KMS-11 (cell line): ENCODE measurements around the gene FUOM.

ENCODE experiments used
- H2AFZ ChIP-seq: fragments of 200-600 bp; sonication (generic); 2 replicates; pipeline ENCODE4 v1.6.1; 2016; ENCODE audit warnings: antibody characterized with exemption, mixed run types, low read depth
- H3K27ac ChIP-seq: fragments of 200-600 bp; sonication (generic); 2 replicates; pipeline ENCODE4 v1.6.1; 2016; ENCODE audit warnings: mild to moderate bottlenecking, mixed run types
- H3K27me3 ChIP-seq: fragments of 200-600 bp; sonication (generic); 2 replicates; pipeline ENCODE4 v1.6.1; 2017; ENCODE audit warnings: mild to moderate bottlenecking, low read depth, mixed run types, moderate library complexity; ENCODE audit not compliant: insufficient read depth
- H3K36me3 ChIP-seq: fragments of 200-600 bp; sonication (generic); 2 replicates; pipeline ENCODE4 v1.6.1; 2017; ENCODE audit warnings: mild to moderate bottlenecking, mixed run types; ENCODE audit not compliant: insufficient read depth
- H3K4me1 ChIP-seq: fragments of 200-600 bp; sonication (generic); 2 replicates; pipeline ENCODE4 v1.6.1; 2016; ENCODE audit warnings: mild to moderate bottlenecking, low read depth, mixed run types; ENCODE audit not compliant: poor library complexity, severe bottlenecking
- H3K4me2 ChIP-seq: fragments of 200-600 bp; sonication (generic); 2 replicates; pipeline ENCODE4 v1.7.0; 2016; ENCODE audit warnings: mild to moderate bottlenecking, mixed run types
- H3K4me3 ChIP-seq: fragments of 200-600 bp; sonication (generic); IDR thresholded peaks from 2 replicates; pipeline ENCODE4 v1.6.1; 2017; ENCODE audit warnings: low read depth, low read length, mixed read lengths; ENCODE audit not compliant: insufficient read depth
- H3K79me2 ChIP-seq: fragments of 200-600 bp; sonication (generic); 2 replicates; pipeline ENCODE4 v1.6.1; 2016; ENCODE audit warnings: low read depth, mixed run types; ENCODE audit not compliant: insufficient read depth
- H3K9ac ChIP-seq: fragments of 200-600 bp; sonication (generic); 2 replicates; pipeline ENCODE4 v1.6.1; 2016; ENCODE audit warnings: mild to moderate bottlenecking, mixed run types
- H4K20me1 ChIP-seq: fragments of 200-600 bp; sonication (generic); 2 replicates; pipeline ENCODE4 v1.6.1; 2016; ENCODE audit warnings: mild to moderate bottlenecking, mixed run types; ENCODE audit not compliant: insufficient read depth
- TF ChIP-seq, protein P1 (sequence below): fragments of 200-600 bp; sonication (generic); conservative IDR thresholded peaks from 2 replicates; pipeline ENCODE4 v1.6.1; 2017; ENCODE audit warnings: low read depth, mild to moderate bottlenecking, antibody characterized with exemption, low read length, moderate library complexity, mixed read lengths

FUOM gene

GRCh38 chr10:133351408-133352318, 6.2 kb downstream of the FUOM start:
- Histone ChIP-seq H3K4me1 (no peaks in the 10 kb centered on the region), H3K36me3 (no peaks in the 10 kb centered on the region), H2AFZ (no peak overlapping the region), H3K9ac (no peak overlapping the region), H3K27ac (no peak overlapping the region), H4K20me1 (no peaks in the 10 kb centered on the region), H3K27me3 (no peaks in the 10 kb centered on the region), H3K4me3 (no peak overlapping the region), H3K79me2 (no peaks in the 10 kb centered on the region), H3K4me2 (no peak overlapping the region)
- TF ChIP-seq, protein P1, sequence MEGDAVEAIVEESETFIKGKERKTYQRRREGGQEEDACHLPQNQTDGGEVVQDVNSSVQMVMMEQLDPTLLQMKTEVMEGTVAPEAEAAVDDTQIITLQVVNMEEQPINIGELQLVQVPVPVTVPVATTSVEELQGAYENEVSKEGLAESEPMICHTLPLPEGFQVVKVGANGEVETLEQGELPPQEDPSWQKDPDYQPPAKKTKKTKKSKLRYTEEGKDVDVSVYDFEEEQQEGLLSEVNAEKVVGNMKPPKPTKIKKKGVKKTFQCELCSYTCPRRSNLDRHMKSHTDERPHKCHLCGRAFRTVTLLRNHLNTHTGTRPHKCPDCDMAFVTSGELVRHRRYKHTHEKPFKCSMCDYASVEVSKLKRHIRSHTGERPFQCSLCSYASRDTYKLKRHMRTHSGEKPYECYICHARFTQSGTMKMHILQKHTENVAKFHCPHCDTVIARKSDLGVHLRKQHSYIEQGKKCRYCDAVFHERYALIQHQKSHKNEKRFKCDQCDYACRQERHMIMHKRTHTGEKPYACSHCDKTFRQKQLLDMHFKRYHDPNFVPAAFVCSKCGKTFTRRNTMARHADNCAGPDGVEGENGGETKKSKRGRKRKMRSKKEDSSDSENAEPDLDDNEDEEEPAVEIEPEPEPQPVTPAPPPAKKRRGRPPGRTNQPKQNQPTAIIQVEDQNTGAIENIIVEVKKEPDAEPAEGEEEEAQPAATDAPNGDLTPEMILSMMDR: no peak

DNA sequence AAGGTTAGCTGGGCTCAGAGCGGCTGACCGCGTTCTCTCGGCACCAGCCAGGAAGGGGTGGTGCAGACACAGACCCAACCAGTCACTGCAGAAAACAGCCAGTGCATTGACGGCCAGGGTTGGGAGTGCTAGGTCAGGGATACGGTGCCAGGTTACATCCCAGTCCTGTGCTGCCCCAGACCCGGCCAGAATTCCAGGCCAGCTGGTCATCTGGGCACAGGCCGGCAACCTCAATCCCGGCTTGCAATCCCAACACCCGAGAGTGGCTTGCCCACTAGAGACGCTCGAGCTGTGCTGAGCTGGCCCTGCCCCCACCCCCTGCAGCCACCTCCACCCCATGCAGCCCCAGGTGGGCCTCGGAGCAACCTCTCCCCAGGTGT, 6.9 kb downstream of the FUOM start:
- no peak overlapping the region for H3K4me2 ChIP-seq

DNA sequence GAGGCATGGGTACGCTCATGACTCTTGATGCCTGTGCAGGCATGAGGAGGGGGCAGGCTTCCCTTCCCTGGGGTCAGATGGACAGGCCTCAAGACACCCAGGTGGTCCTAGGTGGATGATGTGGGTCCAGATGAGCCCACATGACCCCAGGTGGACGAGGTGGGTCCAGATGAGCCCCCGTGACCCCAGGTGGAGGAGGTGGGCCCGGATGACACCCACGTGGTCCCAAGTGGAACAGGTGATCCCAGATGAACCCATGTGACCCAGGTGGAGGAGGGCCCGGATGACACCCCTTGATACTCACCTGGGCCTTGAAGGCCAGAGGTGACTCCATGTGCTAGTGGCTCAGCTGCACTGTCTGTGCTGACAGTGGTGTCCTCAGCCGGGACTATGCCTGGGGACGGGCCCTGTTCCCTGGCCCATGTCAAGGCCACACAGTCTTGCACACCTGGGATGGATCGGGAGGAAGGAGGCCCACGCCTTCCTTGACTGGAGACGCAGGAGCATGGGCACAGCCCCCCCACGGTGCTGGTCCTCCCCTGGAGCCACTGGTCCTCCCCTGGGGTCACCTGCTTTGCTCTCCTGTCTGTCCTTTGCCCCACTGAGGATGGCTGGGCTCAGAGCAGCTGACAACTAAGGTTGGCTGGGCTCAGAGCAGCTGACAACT, 7.4 kb downstream of the FUOM start:
- Histone ChIP-seq H3K27ac (no peak overlapping the region), H3K36me3 (no peaks in the 10 kb centered on the region), H3K4me3 (no peak overlapping the region), H3K79me2 (no peaks in the 10 kb centered on the region), H3K4me1 (no peaks in the 10 kb centered on the region), H2AFZ (no peak overlapping the region), H4K20me1 (no peaks in the 10 kb centered on the region), H3K4me2 (no peak overlapping the region), H3K27me3 (no peaks in the 10 kb centered on the region; the same call in 1 of the 2 replicates), H3K9ac (no peak overlapping the region)
- TF ChIP-seq, protein P1: no peak

More for the DNA sequence above, 6.9 kb downstream of the FUOM start:
- H3K4me1 ChIP-seq: no peaks in the 10 kb centered on the region
- no peaks in the 10 kb centered on the region; the same call in 1 of the 2 replicates for H3K27me3 ChIP-seq
- no peaks in the 10 kb centered on the region for H3K79me2 ChIP-seq
- no peak overlapping the region for H3K4me3 ChIP-seq
- no peak overlapping the region for H3K27ac ChIP-seq
- H3K9ac ChIP-seq: no peak overlapping the region
- no peak overlapping the region for H2AFZ ChIP-seq
- H4K20me1 ChIP-seq: no peaks in the 10 kb centered on the region
- H3K36me3 ChIP-seq: no peaks in the 10 kb centered on the region
- TF ChIP-seq, protein P1: no peak

- Histone ChIP-seq H3K36me3 (no peaks in the 10 kb centered on the region), H2AFZ (no peak overlapping the region)
- TF ChIP-seq, protein P1: no peak
Measured at GRCh38 chr10:133349577-133350011, 8.2 kb downstream of the FUOM start.

More at GRCh38 chr10:133349577-133350011, 8.2 kb downstream of the FUOM start:
- H3K4me1 ChIP-seq: no peaks in the 10 kb centered on the region
- no peaks in the 10 kb centered on the region; the same call in 1 of the 2 replicates for H3K27me3 ChIP-seq
- no peak overlapping the region for H3K9ac ChIP-seq
- H3K4me3 ChIP-seq: no peak overlapping the region
- H3K27ac ChIP-seq: no peak overlapping the region
- no peaks in the 10 kb centered on the region for H3K79me2 ChIP-seq
- no peak overlapping the region for H3K4me2 ChIP-seq
- no peaks in the 10 kb centered on the region for H4K20me1 ChIP-seq
